ENCODE data around the gene KIF20B. TPM values are rescaled to one million over a fixed set of nuclear protein-coding genes. Genes with fewer than 3 reads are reported as not detected.

The KIF20B gene
- total RNA-seq, 2 experiments from 2014 or later, result 25.0 to 87.0 TPM

GRCh38 chr10:89789188-89789877, 87.9 kb downstream of the KIF20B start:
- DNase-seq (ENCODE audit: low spot score), result no peak
- ChIA-PET CTCF (ENCODE audit: unreplicated experiment) (no interaction called here), POLR2A (no interaction called here)
- Histone ChIP-seq H3K9me2 (ENCODE audit: insufficient read depth, low read length) (no peaks in the 10 kb centered on the region), H3K9me3 (ENCODE audit: low read length) (0 out of 2 replicates have a peak, but pooled peaks cover 8% of the 10 kb centered on the region), H3K36me3 (ENCODE audit: insufficient read depth, low read length) (no peaks in the 10 kb centered on the region), H3K4me2 (ENCODE audit: low read length) (no peak overlapping the region), H3K4me1 (ENCODE audit: insufficient read depth, low read length, poor library complexity, severe bottlenecking) (no peaks in the 10 kb centered on the region), H3K27ac (ENCODE audit: low read depth, low read length, poor library complexity, severe bottlenecking) (no peak overlapping the region), H3K79me2 (ENCODE audit: insufficient read depth, low read depth, low read length) (no peaks in the 10 kb centered on the region), H4K20me1 (ENCODE audit: insufficient read depth, low read length) (no peaks in the 10 kb centered on the region), H3K4me3 (ENCODE audit: low read depth, low read length, poor library complexity, severe bottlenecking) (no peak overlapping the region), H2AFZ (ENCODE audit: low read length) (no peak overlapping the region)
- no peak for TF ChIP-seq EZH2phosphoT487 (IDR thresholded peaks at IDR 0.05; ENCODE audit: borderline replicate concordance, low read depth, low read length)
- TF ChIP-seq CTCF (conservative IDR thresholded peaks at IDR 0.05; ENCODE audit: low read length), result no peak
- intact Hi-C loops (cut with micrococcal nuclease; ENCODE audit: unreplicated experiment), result no loop called here
- no TSS peak for BruUV-seq (replicated peaks)

- Histone ChIP-seq H2AFZ (ENCODE audit: low read length) (no peak overlapping the region), H3K36me3 (ENCODE audit: insufficient read depth, low read length) (no peaks in the 10 kb centered on the region), H3K27ac (ENCODE audit: low read depth, low read length, poor library complexity, severe bottlenecking) (no peak overlapping the region), H3K9me3 (ENCODE audit: low read length) (no peaks in the 10 kb centered on the region), H3K4me1 (ENCODE audit: insufficient read depth, low read length, poor library complexity, severe bottlenecking) (no peaks in the 10 kb centered on the region), H3K9me2 (ENCODE audit: insufficient read depth, low read length) (no peaks in the 10 kb centered on the region), H3K79me2 (ENCODE audit: insufficient read depth, low read depth, low read length) (no peaks in the 10 kb centered on the region), H4K20me1 (ENCODE audit: insufficient read depth, low read length) (no peaks in the 10 kb centered on the region), H3K4me3 (ENCODE audit: low read depth, low read length, poor library complexity, severe bottlenecking) (no peak overlapping the region), H3K4me2 (ENCODE audit: low read length) (no peak overlapping the region)
- CTCF ChIA-PET (ENCODE audit: unreplicated experiment), result no interaction called here
- no peak for DNase-seq (ENCODE audit: low spot score)
- intact Hi-C loops (cut with micrococcal nuclease; ENCODE audit: unreplicated experiment), result loop anchor here (5.0 to 10.0 kb wide), 3 partner anchors 165 to 803 kb away; no protein-coding TSS in a partner anchor
- POLR2A ChIA-PET, result no interaction called here
- no TSS peak for BruUV-seq (replicated peaks)
- TF ChIP-seq EZH2phosphoT487 (IDR thresholded peaks at IDR 0.05; ENCODE audit: borderline replicate concordance, low read depth, low read length), result no peak
- no peak for TF ChIP-seq CTCF (conservative IDR thresholded peaks at IDR 0.05; ENCODE audit: low read length)
Measured at GRCh38 chr10:89792187-89792586, 90.8 kb downstream of the KIF20B start.

GRCh38 chr10:89793649-89794254, 92.4 kb downstream of the KIF20B start:
- H3K9me3 ChIP-seq (ENCODE audit: low read length), result no peaks in the 10 kb centered on the region
- DNase-seq (ENCODE audit: low spot score), result peak; percentile 72
- BruUV-seq (replicated peaks), result no TSS peak
- no peaks in the 10 kb centered on the region for H3K4me1 ChIP-seq (ENCODE audit: insufficient read depth, low read length, poor library complexity, severe bottlenecking)
- ChIA-PET POLR2A (no interaction called here), CTCF (ENCODE audit: unreplicated experiment) (no interaction called here)
- H3K27ac ChIP-seq (ENCODE audit: low read depth, low read length, poor library complexity, severe bottlenecking), result no peak overlapping the region
- no peaks in the 10 kb centered on the region for H3K36me3 ChIP-seq (ENCODE audit: insufficient read depth, low read length)
- no peak overlapping the region for H3K4me3 ChIP-seq (ENCODE audit: low read depth, low read length, poor library complexity, severe bottlenecking)
- TF ChIP-seq EZH2phosphoT487 (IDR thresholded peaks at IDR 0.05; ENCODE audit: borderline replicate concordance, low read depth, low read length) (no peak), CTCF (conservative IDR thresholded peaks at IDR 0.05; ENCODE audit: low read length) (peak; percentile 94)
- H3K79me2 ChIP-seq (ENCODE audit: insufficient read depth, low read depth, low read length), result no peaks in the 10 kb centered on the region
- intact Hi-C loops (cut with micrococcal nuclease; ENCODE audit: unreplicated experiment), result loop anchor here (1.0 to 10.0 kb wide), 4 partner anchors 164 to 801 kb away; no protein-coding TSS in a partner anchor
- H3K9me2 ChIP-seq (ENCODE audit: insufficient read depth, low read length), result no peaks in the 10 kb centered on the region
- H3K4me2 ChIP-seq (ENCODE audit: low read length), result no peak overlapping the region
- H4K20me1 ChIP-seq (ENCODE audit: insufficient read depth, low read length), result no peaks in the 10 kb centered on the region
- H2AFZ ChIP-seq (ENCODE audit: low read length), result no peak overlapping the region

Data from OCI-LY7 (cell line).